Activated B cell treated with CpG ODN at 0.5 μM for 24 hours (primary cell): ENCODE results near the gene WTAP. TPM values are rescaled to one million over a fixed set of nuclear protein-coding genes. Genes with fewer than 3 reads are reported as not detected.
A peak's percentile ranks its signal among the peaks of the same experiment; 100 is the strongest.
"Not testable (repeated sequence)": the region's sequence is repeated elsewhere in the genome, so short reads cannot be mapped to it uniquely, and the experiment has no call there.

Source experiments
- ATAC-seq: fragments of 200-7000 bp; cut with Tn5 transposase; one replicate; pipeline ENCODE4 v1.10.0; 2021; ENCODE audit warnings: low read depth, mild to moderate bottlenecking, moderate library complexity
- CTCF ChIA-PET: fragments of 350-600 bp; sonication (Branson Sonifier 250); formaldehyde crosslinking; loops from one replicate; lab custom pipeline; 2021; ENCODE audit warnings: antibody characterized with exemption; lab: Charles Lee
- POLR2A ChIA-PET: fragments of 350-600 bp; sonication (Branson Sonifier 250); formaldehyde crosslinking; loops from one replicate; lab custom pipeline; 2021; ENCODE audit warnings: antibody characterized with exemption; lab: Charles Lee
- DNase-seq: peaks from one replicate; pipeline ENCODE4 v3.0.0; 2022
- H3K27ac Mint-ChIP-seq: one replicate; pipeline ENCODE4 v1.8.0; 2020; ENCODE audit warnings: mixed read lengths
- H3K27me3 Mint-ChIP-seq: one replicate; pipeline ENCODE4 v1.8.0; 2021; ENCODE audit warnings: mixed read lengths
- H3K36me3 Mint-ChIP-seq: one replicate; pipeline ENCODE4 v1.8.0; 2021; ENCODE audit warnings: low read depth, mixed read lengths
- H3K4me1 Mint-ChIP-seq: one replicate; pipeline ENCODE4 v1.8.0; 2021; ENCODE audit warnings: mixed read lengths
- H3K4me3 Mint-ChIP-seq: one replicate; pipeline ENCODE4 v1.8.0; 2020; ENCODE audit warnings: mild to moderate bottlenecking, mixed read lengths
- H3K9me3 Mint-ChIP-seq: one replicate; pipeline ENCODE4 v1.8.0; 2020; ENCODE audit warnings: mixed read lengths
- intact Hi-C: fragments of 100-400 bp; cut with micrococcal nuclease; formaldehyde crosslinking; loops from one replicate; pipeline ENCODE4 v1.15.1; 2024
- total RNA-seq: library from RNA; stranded (reverse); gene quantifications from 2 replicates; pipeline ENCODE4 v1.2.3, GENCODE V29; 2022
- TF ChIP-seq, protein P1 (sequence below): fragments of 200-600 bp; IDR thresholded peaks from one replicate; pipeline ENCODE4 v1.8.0; 2022; ENCODE audit warnings: antibody characterized with exemption, mild to moderate bottlenecking

Gene WTAP
- total RNA-seq, 1 donor from 2014 or later: 141 TPM

DNA sequence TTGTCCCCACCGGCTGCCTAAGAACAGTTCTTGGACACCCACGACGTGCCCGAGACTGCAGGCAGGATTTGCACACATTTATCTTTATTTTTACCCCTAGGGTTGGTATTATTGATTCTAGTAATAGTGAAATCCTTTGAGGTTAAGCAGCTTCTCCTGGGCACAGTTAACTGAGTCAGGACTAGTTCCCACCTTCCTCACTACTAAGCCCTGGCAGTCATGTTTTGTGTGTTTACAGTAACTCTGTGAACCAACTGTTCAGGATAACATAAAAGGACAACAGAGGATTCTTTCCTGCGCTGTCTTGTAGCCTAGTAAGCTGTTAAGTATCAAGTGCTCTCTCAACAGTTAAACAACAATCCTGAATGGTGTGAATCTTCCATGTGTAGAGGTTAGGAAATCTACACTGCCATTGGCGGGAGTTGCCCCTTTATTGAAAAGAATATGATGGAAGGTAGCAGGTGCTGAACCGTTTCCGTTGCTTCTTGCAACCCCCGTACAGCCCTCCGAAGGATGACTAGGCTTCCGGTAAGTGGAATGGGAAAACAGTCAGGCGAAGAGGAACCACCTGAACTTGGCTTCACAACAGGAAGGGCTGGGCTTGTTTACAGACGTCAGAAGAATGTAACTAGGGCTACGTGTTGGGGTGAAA lies 33.3 kb upstream of the WTAP start:
- Mint-ChIP-seq H3K4me1 (peaks cover 35% of the 10 kb centered on the region), H3K27ac (peak overlapping the region; percentile 88), H3K27me3 (no peaks in the 10 kb centered on the region), H3K9me3 (no peaks in the 10 kb centered on the region), H3K36me3 (peaks cover 12% of the 10 kb centered on the region), H3K4me3 (peak overlapping the region; percentile 89)
- TF ChIP-seq, protein P1, sequence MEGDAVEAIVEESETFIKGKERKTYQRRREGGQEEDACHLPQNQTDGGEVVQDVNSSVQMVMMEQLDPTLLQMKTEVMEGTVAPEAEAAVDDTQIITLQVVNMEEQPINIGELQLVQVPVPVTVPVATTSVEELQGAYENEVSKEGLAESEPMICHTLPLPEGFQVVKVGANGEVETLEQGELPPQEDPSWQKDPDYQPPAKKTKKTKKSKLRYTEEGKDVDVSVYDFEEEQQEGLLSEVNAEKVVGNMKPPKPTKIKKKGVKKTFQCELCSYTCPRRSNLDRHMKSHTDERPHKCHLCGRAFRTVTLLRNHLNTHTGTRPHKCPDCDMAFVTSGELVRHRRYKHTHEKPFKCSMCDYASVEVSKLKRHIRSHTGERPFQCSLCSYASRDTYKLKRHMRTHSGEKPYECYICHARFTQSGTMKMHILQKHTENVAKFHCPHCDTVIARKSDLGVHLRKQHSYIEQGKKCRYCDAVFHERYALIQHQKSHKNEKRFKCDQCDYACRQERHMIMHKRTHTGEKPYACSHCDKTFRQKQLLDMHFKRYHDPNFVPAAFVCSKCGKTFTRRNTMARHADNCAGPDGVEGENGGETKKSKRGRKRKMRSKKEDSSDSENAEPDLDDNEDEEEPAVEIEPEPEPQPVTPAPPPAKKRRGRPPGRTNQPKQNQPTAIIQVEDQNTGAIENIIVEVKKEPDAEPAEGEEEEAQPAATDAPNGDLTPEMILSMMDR: no peak
- CTCF ChIA-PET: no interaction called here
- POLR2A ChIA-PET: interaction anchor here (0.6 to 6.4 kb wide), 7 partner anchors 8 to 278 kb away, joined by 3 to 95 read pairs (median 7); partner anchors contain the start of genes ACAT2, MRPL18, TCP1 and WTAP
- DNase-seq (no peak), ATAC-seq (no peak)
- intact Hi-C loops: loop anchor here (1.0 to 10.0 kb wide), 5 partner anchors 33 to 841 kb away; partner anchors contain the start of genes MRPL18 and WTAP

GRCh38 chr6:159695984-159696383 lies 31.3 kb upstream of the WTAP start:
- ChIA-PET CTCF (no interaction called here), POLR2A (interaction anchor here (6.4 kb wide), 1 partner anchor 32 kb away, joined by 95 read pairs; the partner anchor contains the start of gene WTAP)
- peaks cover 7% of the 10 kb centered on the region for H3K36me3 Mint-ChIP-seq
- TF ChIP-seq, protein P1: no peak
- H3K27ac Mint-ChIP-seq: no peak overlapping the region
- DNase-seq (no peak), ATAC-seq (no peak)
- H3K27me3 Mint-ChIP-seq: no peaks in the 10 kb centered on the region
- intact Hi-C loops: loop anchor here (10.0 kb wide), 1 partner anchor 369 kb away; no protein-coding TSS in a partner anchor
- H3K4me1 Mint-ChIP-seq: peaks cover 36% of the 10 kb centered on the region
- H3K9me3 Mint-ChIP-seq: no peaks in the 10 kb centered on the region
- H3K4me3 Mint-ChIP-seq: no peak overlapping the region

DNA sequence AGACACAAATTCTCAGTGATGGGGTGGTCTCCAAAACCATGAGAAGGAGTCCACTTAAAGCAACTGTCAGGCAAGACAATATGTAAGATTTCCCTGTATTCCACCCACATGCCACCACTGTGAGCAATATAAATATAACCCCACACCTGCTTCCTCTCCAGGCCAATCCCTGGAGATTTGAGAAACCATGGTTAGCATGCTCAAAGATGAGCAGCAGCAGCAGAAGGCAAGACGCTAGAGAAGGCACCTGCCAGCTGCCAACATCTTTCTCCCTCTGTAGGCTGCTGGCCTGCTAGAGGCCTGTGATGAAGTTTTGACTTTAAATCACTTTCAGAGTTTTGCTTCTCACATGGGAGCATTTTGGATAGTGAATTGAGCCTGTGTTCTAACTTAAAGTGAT lies 26.3 kb upstream of the WTAP start:
- peaks cover 2% of the 10 kb centered on the region for H3K36me3 Mint-ChIP-seq
- H3K4me3 Mint-ChIP-seq: no peak overlapping the region
- peak overlapping the region; percentile 22 for H3K27ac Mint-ChIP-seq
- no peaks in the 10 kb centered on the region for H3K27me3 Mint-ChIP-seq
- H3K4me1 Mint-ChIP-seq: peaks cover 14% of the 10 kb centered on the region
- ATAC-seq: peak; percentile 83
- intact Hi-C loops: no loop called here
- H3K9me3 Mint-ChIP-seq: no peaks in the 10 kb centered on the region
- TF ChIP-seq, protein P1: no peak
- DNase-seq: no peak
- POLR2A ChIA-PET: interaction anchor here (1.6 to 2.0 kb wide), 2 partner anchors 8 to 26 kb away, joined by 8 to 12 read pairs; partner anchors contain the start of genes SOD2 and WTAP
- CTCF ChIA-PET: no interaction called here

GRCh38 chr6:159701413-159701999 lies 25.8 kb upstream of the WTAP start:
- Mint-ChIP-seq H3K9me3 (no peaks in the 10 kb centered on the region), H3K4me1 (peaks cover 14% of the 10 kb centered on the region), H3K27ac (peak overlapping the region; percentile 75), H3K4me3 (no peak overlapping the region), H3K27me3 (no peaks in the 10 kb centered on the region), H3K36me3 (peaks cover 2% of the 10 kb centered on the region)
- intact Hi-C loops: no loop called here
- ATAC-seq (peak; percentile 33), DNase-seq (no peak)
- POLR2A ChIA-PET: interaction anchor here (0.7 to 2.0 kb wide), 4 partner anchors 9 to 42 kb away, joined by 3 to 12 read pairs (median 6); partner anchors contain the start of genes SOD2 and WTAP
- CTCF ChIA-PET: interaction anchor here (0.9 kb wide), 1 partner anchor 19 kb away, joined by 3 read pairs; no protein-coding TSS in a partner anchor
- TF ChIP-seq, protein P1: no peak

DNA sequence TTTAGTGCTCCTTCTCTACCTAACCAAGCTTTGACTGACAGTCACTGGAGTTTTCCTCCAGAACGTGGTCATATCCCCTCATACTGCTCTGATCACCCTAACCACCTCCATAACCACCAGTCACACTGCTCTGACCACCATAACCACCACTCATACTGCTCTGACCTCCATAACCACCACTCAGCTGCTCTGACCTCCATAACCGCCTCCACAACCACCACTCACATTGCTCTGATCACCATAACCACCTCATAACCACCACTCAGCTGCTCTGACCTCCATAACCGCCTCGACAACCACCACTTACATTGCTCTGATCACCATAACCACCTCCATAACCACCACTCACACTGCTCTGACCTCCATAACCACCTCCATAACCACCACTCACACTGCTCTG lies 16.7 kb upstream of the WTAP start:
- intact Hi-C loops, POLR2A ChIA-PET, H3K27ac Mint-ChIP-seq, ATAC-seq, H3K36me3 Mint-ChIP-seq, H3K27me3 Mint-ChIP-seq, DNase-seq, CTCF ChIA-PET, H3K4me3 Mint-ChIP-seq, H3K4me1 Mint-ChIP-seq, H3K9me3 Mint-ChIP-seq: not testable (repeated sequence)

- H3K27ac Mint-ChIP-seq, DNase-seq, POLR2A ChIA-PET, H3K27me3 Mint-ChIP-seq, ATAC-seq, H3K9me3 Mint-ChIP-seq, CTCF ChIA-PET, H3K4me1 Mint-ChIP-seq, H3K36me3 Mint-ChIP-seq, intact Hi-C loops, H3K4me3 Mint-ChIP-seq: not testable (repeated sequence)
Measured at GRCh38 chr6:159712389-159712788, 14.9 kb upstream of the WTAP start.
